HG02763 (cell line): ENCODE measurements around the gene CREB5.

ENCODE experiments used
- ATAC-seq: cut with Tn5 transposase; IDR thresholded peaks from one replicate; pipeline ENCODE4 v1.9.1; 2021; ENCODE audit warnings: mild to moderate bottlenecking, moderate library complexity; ENCODE audit not compliant: unreplicated experiment

The CREB5 gene

GRCh38 chr7:28671526-28671925 lies 259.2 kb downstream of the CREB5 start:
- no peak for ATAC-seq

- ATAC-seq: no peak
These were observed 260.1 kb downstream of the CREB5 start for GRCh38 chr7:28672397-28672797.

DNA sequence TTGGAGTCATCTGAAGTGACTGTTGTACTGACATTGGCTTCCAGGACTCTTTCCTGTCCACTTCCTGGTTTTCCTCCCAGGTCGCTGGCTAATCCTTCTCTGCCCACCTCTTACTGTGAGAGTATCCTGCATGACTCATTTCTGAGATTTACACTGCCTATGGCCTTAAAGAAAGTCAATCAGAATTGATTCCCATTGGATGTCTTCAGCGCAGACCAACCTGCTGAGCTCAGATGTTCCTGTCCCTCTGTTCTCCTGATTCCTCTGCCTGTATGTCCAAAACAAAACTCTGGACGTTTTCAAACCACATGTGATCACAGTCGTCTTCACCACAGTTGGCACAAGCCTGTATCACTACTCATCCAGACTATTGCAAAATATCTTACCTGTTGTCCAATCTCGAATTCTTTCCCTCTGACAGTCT lies 262.1 kb downstream of the CREB5 start:
- no peak for ATAC-seq

GRCh38 chr7:28675429-28675828 lies 263.1 kb downstream of the CREB5 start:
- no peak for ATAC-seq

DNA sequence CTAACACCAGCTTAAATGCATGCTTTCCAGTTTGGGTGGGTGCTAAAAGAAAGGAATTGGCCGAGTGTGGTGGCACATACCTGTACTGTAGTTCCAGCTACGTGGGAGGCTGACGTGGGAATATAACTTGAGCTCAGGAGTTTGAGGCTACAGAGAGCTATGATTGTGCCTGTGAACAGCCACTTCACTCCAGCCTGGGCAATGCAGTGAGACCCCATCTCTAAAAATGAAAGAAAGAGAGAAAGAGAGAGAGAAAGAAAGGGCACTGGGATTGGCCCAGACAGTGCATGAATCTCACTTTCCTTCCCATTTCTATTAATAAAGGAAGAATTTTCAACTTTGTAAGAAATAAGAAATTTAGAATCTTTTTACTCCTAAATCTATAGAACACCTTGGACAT lies 265.4 kb downstream of the CREB5 start:
- no peak for ATAC-seq

DNA sequence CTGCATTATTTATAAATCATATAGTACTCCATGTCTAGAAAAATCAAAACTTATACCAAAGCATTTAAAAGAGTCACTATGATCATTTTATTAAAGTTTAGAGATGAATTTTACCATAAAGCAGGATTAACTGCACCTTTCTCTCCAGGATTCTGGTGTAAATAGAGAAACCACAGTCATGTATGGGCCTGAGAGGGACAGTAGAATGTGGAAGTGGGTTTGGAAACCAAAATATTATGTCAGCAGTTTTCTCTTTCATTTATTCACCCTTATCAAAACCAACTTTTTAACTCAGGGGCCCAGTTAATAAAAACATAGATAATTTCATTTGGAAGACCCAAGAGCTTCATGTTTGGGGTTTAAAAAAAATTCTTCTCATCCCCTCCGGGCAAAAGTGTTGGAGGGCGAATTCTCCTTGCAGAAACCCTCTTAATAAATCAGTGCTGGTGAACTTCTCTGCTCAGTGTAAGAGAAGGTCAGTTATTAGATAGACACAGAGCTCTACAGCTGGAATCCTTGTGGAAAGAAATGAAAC lies 266.2 kb downstream of the CREB5 start:
- no peak for ATAC-seq

- no peak for ATAC-seq
These were observed 269.5 kb downstream of the CREB5 start for GRCh38 chr7:28681693-28682310.

DNA sequence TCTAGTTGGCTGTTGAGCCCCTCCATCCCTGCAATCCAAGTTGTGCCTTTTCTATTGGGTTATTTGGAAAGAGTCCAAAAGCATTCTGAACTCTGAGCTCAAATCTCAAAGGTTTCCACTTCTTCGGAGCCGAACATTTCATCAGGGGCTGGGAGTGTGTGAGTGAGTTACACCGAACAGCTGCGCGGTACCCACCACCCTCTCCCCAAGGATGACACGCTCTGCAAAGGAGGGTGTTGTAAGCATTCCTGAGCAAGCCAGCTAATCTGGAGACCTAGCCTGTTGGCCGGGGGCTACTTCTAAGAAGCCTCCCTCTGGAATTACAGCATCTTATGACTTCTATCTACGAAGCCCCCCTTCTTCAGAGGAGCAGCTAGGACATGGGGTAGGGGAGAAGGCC lies 270.5 kb downstream of the CREB5 start:
- no peak for ATAC-seq

DNA sequence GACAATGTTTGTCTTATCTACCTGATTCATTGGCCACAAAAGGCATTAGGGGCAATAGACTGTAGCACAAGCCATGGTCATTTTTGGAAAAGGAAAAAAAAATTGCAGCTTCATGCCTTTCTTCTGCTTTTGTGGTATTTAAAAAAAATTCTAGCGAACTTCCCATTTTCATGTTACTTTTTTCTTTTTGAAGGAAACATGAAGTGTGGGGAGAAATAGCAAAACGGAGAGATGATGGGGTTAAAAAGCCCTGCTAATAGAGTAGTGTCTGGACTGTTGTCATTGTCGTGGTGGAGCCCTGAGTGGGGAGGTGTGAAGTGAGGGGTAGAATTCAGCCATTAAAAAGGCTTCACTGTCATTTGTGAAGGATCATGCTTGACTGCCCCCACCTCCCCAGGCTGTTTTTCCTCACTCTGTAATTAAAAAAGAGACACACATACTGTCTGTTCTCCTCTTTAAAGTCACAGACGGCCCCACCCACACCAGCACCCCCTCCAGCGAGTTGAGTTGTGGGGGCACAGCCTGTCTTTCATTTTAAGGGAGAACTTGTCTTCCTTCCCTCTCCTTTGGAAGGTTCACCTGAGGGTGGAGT lies 272.4 kb downstream of the CREB5 start:
- ATAC-seq: no peak

GRCh38 chr7:28685242-28685643 lies 272.9 kb downstream of the CREB5 start:
- no peak for ATAC-seq

- ATAC-seq: no peak
These were observed 273.5 kb downstream of the CREB5 start for GRCh38 chr7:28685644-28686417.

GRCh38 chr7:28686418-28686800 lies 274.1 kb downstream of the CREB5 start:
- no peak for ATAC-seq

DNA sequence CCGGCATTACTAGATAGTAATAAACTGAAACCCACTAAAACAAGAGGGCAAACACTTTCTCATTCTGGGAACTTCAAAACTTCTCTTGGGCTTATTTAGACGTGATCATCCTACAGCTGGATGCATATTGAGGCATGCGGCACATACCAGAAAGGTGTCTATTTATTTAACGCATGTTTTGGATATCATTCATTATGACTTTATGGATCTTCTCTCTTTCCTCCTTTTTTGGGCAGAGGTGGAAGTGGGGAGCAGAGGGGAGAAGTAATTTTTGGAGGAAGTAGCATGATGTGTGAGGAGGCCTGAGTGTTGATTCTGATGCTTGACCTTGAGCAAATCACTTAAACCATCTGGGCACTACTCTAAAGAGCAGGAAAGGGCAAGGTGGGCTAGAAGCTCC lies 275.2 kb downstream of the CREB5 start:
- ATAC-seq: no peak

DNA sequence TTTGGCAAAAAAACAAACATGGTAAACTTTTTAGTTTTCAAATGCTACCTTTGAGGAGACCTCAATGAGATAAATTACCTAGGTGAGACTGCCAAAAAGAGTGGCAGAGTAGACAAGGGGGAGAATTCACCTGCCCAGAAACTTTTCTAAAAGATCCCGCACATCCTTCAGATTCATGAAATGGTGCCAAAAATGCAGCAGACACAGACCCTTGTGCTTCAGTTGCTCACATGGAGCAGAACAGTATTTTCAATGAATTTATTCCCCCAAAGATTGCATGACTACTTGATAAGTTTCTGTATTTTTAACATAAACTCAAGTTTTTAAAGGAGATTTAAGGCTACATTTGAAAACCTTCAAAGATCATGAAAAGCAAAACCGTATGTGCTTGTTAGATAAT lies 275.9 kb downstream of the CREB5 start:
- no peak for ATAC-seq

GRCh38 chr7:28688651-28689050 lies 276.3 kb downstream of the CREB5 start:
- ATAC-seq: no peak

GRCh38 chr7:28695300-28696295 lies 283.3 kb downstream of the CREB5 start:
- no peak for ATAC-seq

- ATAC-seq: no peak
These were observed 285.7 kb downstream of the CREB5 start for GRCh38 chr7:28697913-28698563.

DNA sequence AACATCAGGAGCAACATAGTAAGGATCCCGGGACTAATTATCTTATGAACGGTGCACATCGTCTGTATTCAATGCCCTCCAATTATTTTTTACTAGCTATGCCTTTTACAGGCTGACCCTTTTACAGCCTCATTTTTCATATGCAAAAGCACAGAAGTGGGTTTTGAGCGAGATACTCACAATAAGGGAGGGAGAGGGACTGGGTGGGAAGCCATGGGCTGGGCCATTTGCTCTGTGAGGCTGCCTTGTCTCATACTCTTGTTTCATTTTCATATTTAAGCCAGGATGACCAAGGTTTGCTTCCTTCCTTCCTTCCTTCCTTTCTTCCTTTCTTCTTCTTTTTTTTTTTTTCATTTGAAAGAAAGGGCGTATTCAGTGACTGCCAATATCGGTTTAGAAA lies 286.5 kb downstream of the CREB5 start:
- no peak for ATAC-seq

DNA sequence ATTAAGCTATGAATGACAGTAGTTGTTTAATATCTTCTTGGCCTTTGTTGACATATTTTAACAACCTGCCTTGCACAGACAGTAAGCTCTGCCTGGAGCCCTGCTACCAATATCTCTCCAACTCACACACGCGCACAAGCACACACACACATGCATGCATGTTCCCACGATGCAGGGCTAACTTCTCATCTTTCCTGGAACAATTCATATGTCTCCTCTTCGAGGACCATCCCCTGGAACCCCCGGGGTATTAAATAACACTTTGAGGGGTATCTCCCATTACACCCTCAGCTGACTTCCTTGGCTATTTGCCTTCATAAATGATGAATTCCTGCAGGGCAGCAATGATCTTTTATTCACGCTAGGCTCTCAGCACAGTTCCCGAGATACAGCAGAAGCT lies 287.8 kb downstream of the CREB5 start:
- ATAC-seq: no peak

- ATAC-seq: no peak
These were observed 288.5 kb downstream of the CREB5 start for GRCh38 chr7:28700790-28701203.
